Upper lobe of left lung (tissue), 6 donors: Measurements from ENCODE around the gene ARHGAP10. TPM values are rescaled to one million over a fixed set of nuclear protein-coding genes. Genes with fewer than 3 reads are reported as not detected.

Source experiments
- ATAC-seq, 2 donors: fragments of 200-7000 bp; cut with Tn5 transposase; one replicate each; pipeline ENCODE4 v1.9.1; 2022; ENCODE audit warnings: mild to moderate bottlenecking in 2 of 2, moderate library complexity in 2 of 2; ENCODE audit not compliant: low FRiP score in 2 of 2
- DNase-seq, 2 donors: peaks; one replicate each; pipeline ENCODE4 v3.0.0-alpha.2; 2019 to 2020
- H3K27ac ChIP-seq, 4 donors: fragments of 200-600 bp; sonication (generic); one replicate each; pipeline ENCODE4 v1.5.1; 2016 to 2019
- H3K27me3 ChIP-seq, 4 donors: fragments of 200-600 bp; sonication (generic); one replicate each; pipeline ENCODE4 v1.5.1; 2017 to 2019
- H3K36me3 ChIP-seq, 4 donors: fragments of 200-600 bp; sonication (generic); one replicate each; pipeline ENCODE4 v1.5.1; 2016 to 2019
- H3K4me1 ChIP-seq, 4 donors: fragments of 200-600 bp; sonication (generic); one replicate each; pipeline ENCODE4 v1.5.1; 2018 to 2019
- H3K4me3 ChIP-seq, 4 donors: fragments of 200-600 bp; sonication (generic); one replicate each; pipeline ENCODE4 v1.5.1; 2017 to 2019; ENCODE audit warnings: mild to moderate bottlenecking in 2 of 4, moderate library complexity in 1 of 4
- H3K9me3 ChIP-seq, 4 donors: fragments of 200-600 bp; sonication (generic); one replicate each; pipeline ENCODE4 v1.5.1; 2018 to 2019
- EP300 ChIP-seq, 4 donors: sonication (generic); formaldehyde crosslinking; IDR thresholded peaks; one replicate each; pipeline ENCODE4 v1.5.1; 2017; ENCODE audit warnings: antibody characterized with exemption in 4 of 4, control low read depth in 2 of 4
- POLR2A ChIP-seq, 4 donors: fragments of 450-650 bp; IDR thresholded peaks; one replicate each; pipeline ENCODE4 v1.5.1; 2016 to 2017; ENCODE audit warnings: antibody characterized with exemption in 4 of 4, mild to moderate bottlenecking in 2 of 4
- POLR2AphosphoS5 ChIP-seq, 2 donors: sonication (generic); formaldehyde crosslinking; IDR thresholded peaks; one replicate each; pipeline ENCODE4 v1.5.1; 2017; ENCODE audit warnings: antibody characterized with exemption in 2 of 2
- WGBS, 2 donors: methylation state at CpG; one replicate each; pipeline ENCODE4 v1.1.5; 2017 to 2018; 5-methylcytosine and 5-hydroxymethylcytosine counted together
- total RNA-seq, 6 donors: library from RNA; depleted of rRNA in 4 of 6; stranded (reverse); fragments of >200 nt in 4 of 6; gene quantifications; one replicate each; pipeline versions ENCODE4 v1.1.0 to v1.2.1, GENCODE V29; 2016 to 2021
- TF ChIP-seq, protein P1 (sequence below), 6 experiments: fragments of 450-650 bp in 4 of 6; fragments of 200-600 bp in 2 of 6; sonication (generic) in 2 of 6; IDR thresholded peaks; one replicate each; pipeline ENCODE4 v1.5.1; 2016 to 2019; ENCODE audit warnings: antibody characterized with exemption in 6 of 6
- donor health status: DM: no; HTN: no; CAD: no; lungs with moderate emphysema.
- donor health status: DM: no; HTN: yes; CAD: no; lungs with severe emphysema.

Gene ARHGAP10
- total RNA-seq, 6 donors from 2014 or later: 25.9 to 47.1 (median 29.5) TPM

GRCh38 chr4:147927377-147928137 lies 195.7 kb downstream of the ARHGAP10 start:
- ATAC-seq (no peak), DNase-seq (no peak)
- Histone ChIP-seq H3K27me3 (no peaks in the 10 kb centered on the region), H3K36me3 (no peaks in the 10 kb centered on the region), H3K9me3 (no peaks in the 10 kb centered on the region), H3K4me3 (no peak overlapping the region), H3K27ac (no peak overlapping the region), H3K4me1 (no peaks in the 10 kb centered on the region)
- TF ChIP-seq POLR2A (IDR thresholded peaks at IDR 0.05) (no peak), POLR2AphosphoS5 (IDR thresholded peaks at IDR 0.05) (no peak), EP300 (IDR thresholded peaks at IDR 0.05) (no peak)
- TF ChIP-seq, protein P1, sequence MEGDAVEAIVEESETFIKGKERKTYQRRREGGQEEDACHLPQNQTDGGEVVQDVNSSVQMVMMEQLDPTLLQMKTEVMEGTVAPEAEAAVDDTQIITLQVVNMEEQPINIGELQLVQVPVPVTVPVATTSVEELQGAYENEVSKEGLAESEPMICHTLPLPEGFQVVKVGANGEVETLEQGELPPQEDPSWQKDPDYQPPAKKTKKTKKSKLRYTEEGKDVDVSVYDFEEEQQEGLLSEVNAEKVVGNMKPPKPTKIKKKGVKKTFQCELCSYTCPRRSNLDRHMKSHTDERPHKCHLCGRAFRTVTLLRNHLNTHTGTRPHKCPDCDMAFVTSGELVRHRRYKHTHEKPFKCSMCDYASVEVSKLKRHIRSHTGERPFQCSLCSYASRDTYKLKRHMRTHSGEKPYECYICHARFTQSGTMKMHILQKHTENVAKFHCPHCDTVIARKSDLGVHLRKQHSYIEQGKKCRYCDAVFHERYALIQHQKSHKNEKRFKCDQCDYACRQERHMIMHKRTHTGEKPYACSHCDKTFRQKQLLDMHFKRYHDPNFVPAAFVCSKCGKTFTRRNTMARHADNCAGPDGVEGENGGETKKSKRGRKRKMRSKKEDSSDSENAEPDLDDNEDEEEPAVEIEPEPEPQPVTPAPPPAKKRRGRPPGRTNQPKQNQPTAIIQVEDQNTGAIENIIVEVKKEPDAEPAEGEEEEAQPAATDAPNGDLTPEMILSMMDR (IDR thresholded peaks at IDR 0.05): no peak
- WGBS, 2 donors: 93 to 94% methylated on average over 11 of the region's 11 CpGs

GRCh38 chr4:147928400-147928799 lies 196.5 kb downstream of the ARHGAP10 start:
- no peaks in the 10 kb centered on the region for H3K4me1 ChIP-seq
- ATAC-seq (no peak), DNase-seq (no peak)
- no peak overlapping the region for H3K27ac ChIP-seq
- TF ChIP-seq POLR2A (IDR thresholded peaks at IDR 0.05) (no peak), POLR2AphosphoS5 (IDR thresholded peaks at IDR 0.05) (no peak), EP300 (IDR thresholded peaks at IDR 0.05) (no peak)
- TF ChIP-seq, protein P1 (IDR thresholded peaks at IDR 0.05): no peak
- H3K36me3 ChIP-seq: no peaks in the 10 kb centered on the region
- no peak overlapping the region for H3K4me3 ChIP-seq
- no peaks in the 10 kb centered on the region for H3K9me3 ChIP-seq
- no peaks in the 10 kb centered on the region for H3K27me3 ChIP-seq
- 86% methylated on average over 5 of the region's 5 CpGs for WGBS, 2 donors

GRCh38 chr4:147929746-147930145 lies 197.9 kb downstream of the ARHGAP10 start:
- Histone ChIP-seq H3K4me3 (no peak overlapping the region), H3K27me3 (no peaks in the 10 kb centered on the region), H3K27ac (no peak overlapping the region), H3K36me3 (no peaks in the 10 kb centered on the region), H3K4me1 (no peaks in the 10 kb centered on the region), H3K9me3 (no peaks in the 10 kb centered on the region)
- 83 to 87% methylated on average over 1 of the region's 1 CpG for WGBS, 2 donors
- DNase-seq: no peak
- TF ChIP-seq EP300 (IDR thresholded peaks at IDR 0.05): no peak
- no peak for TF ChIP-seq POLR2A (IDR thresholded peaks at IDR 0.05)
- no peak for TF ChIP-seq POLR2AphosphoS5 (IDR thresholded peaks at IDR 0.05)
- TF ChIP-seq, protein P1 (IDR thresholded peaks at IDR 0.05): no peak
- ATAC-seq: no peak

- no peaks in the 10 kb centered on the region for H3K9me3 ChIP-seq
- ATAC-seq (peak; percentile 16 to 22), DNase-seq (no peak)
- TF ChIP-seq EP300 (IDR thresholded peaks at IDR 0.05) (no peak), POLR2A (IDR thresholded peaks at IDR 0.05) (no peak), POLR2AphosphoS5 (IDR thresholded peaks at IDR 0.05) (no peak)
- TF ChIP-seq, protein P1 (IDR thresholded peaks at IDR 0.05): no peak
- WGBS, 2 donors: 71 to 74% methylated on average over 4 of the region's 4 CpGs
- no peak overlapping the region for H3K4me3 ChIP-seq
- H3K27me3 ChIP-seq: no peaks in the 10 kb centered on the region
- no peaks in the 10 kb centered on the region for H3K36me3 ChIP-seq
- H3K27ac ChIP-seq: no peak overlapping the region
- H3K4me1 ChIP-seq: no peaks in the 10 kb centered on the region
These were observed 201.4 kb downstream of the ARHGAP10 start for GRCh38 chr4:147933316-147933715.

GRCh38 chr4:147933779-147934178 lies 201.9 kb downstream of the ARHGAP10 start:
- TF ChIP-seq EP300 (IDR thresholded peaks at IDR 0.05) (no peak), POLR2A (IDR thresholded peaks at IDR 0.05) (no peak), POLR2AphosphoS5 (IDR thresholded peaks at IDR 0.05) (no peak)
- TF ChIP-seq, protein P1 (IDR thresholded peaks at IDR 0.05): no peak
- Histone ChIP-seq H3K4me3 (no peak overlapping the region), H3K36me3 (no peaks in the 10 kb centered on the region), H3K9me3 (no peaks in the 10 kb centered on the region), H3K4me1 (no peaks in the 10 kb centered on the region), H3K27ac (no peak overlapping the region), H3K27me3 (no peaks in the 10 kb centered on the region)
- ATAC-seq (peak in 1 of 2 donors; percentile 37), DNase-seq (no peak)
- 97 to 100% methylated on average over 2 to 3 of the region's 3 CpGs for WGBS, 2 donors
